ENCODE measurements around the gene FBXO47. TPM values are rescaled to one million over a fixed set of nuclear protein-coding genes. Genes with fewer than 3 reads are reported as not detected.

The FBXO47 gene
- total and polyA plus RNA-seq, 2 of the 4 experiments (the other 2 are of a cell fraction): under 0.01 TPM; not detected in 1

GRCh38 chr17:38899421-38899820, 67.8 kb downstream of the FBXO47 start (continued):
- no peak for TF ChIP-seq RAD21 (IDR thresholded peaks at IDR 0.05; ENCODE audit: low read length)
- TF ChIP-seq MXI1 (IDR thresholded peaks at IDR 0.05; ENCODE audit: borderline replicate concordance, low read depth, low read length): no peak
- no peak for TF ChIP-seq RFX5 (IDR thresholded peaks at IDR 0.05; ENCODE audit: low read depth, low read length)

DNA sequence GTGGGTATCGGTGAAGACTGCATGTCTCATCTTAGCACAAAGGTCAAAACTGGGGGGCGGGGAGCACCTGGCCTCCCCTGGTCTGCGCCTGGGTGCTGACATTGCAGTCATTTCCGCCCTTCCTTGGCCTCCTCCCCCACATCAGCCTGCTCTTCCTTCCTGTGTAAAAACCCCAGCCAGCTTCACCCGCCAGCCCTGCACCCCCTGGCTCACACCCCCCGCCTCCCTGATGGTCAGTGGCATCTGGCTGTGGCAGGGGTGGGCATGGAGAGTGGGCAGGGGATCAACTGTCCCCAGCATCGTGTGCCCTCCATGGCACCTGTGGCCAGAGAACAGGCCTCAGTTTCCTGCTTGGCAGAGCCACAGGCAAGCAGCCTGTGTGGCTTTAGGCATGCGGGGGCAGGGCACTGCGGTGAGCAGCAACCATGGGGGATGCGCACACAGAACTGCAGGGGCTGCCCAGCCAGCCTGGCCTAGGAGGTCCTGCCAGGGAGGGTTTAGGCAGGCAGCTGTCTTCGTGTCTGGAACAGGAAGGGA, 68.3 kb downstream of the FBXO47 start:
- no peak overlapping the region for H2AK5ac ChIP-seq (ENCODE audit: low read depth, low read length)
- H2AK9ac ChIP-seq (replicated peaks; ENCODE audit: low read depth, low read length, poor library complexity): peak overlapping the region; percentile 89
- no peak overlapping the region for H2BK20ac ChIP-seq (ENCODE audit: low read depth, low read length)
- no peak overlapping the region for H3K9ac ChIP-seq (ENCODE audit: low read depth, low read length)
- H4K8ac ChIP-seq (ENCODE audit: low read depth in 2 of 2, low read length in 2 of 2): no peak overlapping the region
- ChIA-PET POLR2A (ENCODE audit: unreplicated experiment) (no interaction called here), CTCF (no interaction called here)
- no peak overlapping the region for H3K4me2 ChIP-seq (ENCODE audit: low read depth, low read length)
- WGBS, 2 experiments (ENCODE audit: extremely low coverage in 2 of 2, insufficient read length in 1 of 2): 96% methylated on average over 8 of the region's 11 CpGs; no CpG with 5 or more reads in 1 of the 2 experiments
- no peak overlapping the region for H3K56ac ChIP-seq (ENCODE audit: extremely low read depth, insufficient read depth, low read length)
- no peaks in the 10 kb centered on the region for H3K9me3 ChIP-seq (ENCODE audit: control insufficient read depth, insufficient read depth, low read length)
- no peak overlapping the region for H2AFZ ChIP-seq (replicated peaks; ENCODE audit: low read length, poor library complexity)
- no peak overlapping the region for H3K23ac ChIP-seq (ENCODE audit: low read depth, low read length)
- H3K27me3 ChIP-seq (ENCODE audit: control insufficient read depth, insufficient read depth, low read length): no peaks in the 10 kb centered on the region
- H2BK120ac ChIP-seq (ENCODE audit: low read depth, low read length): no peak overlapping the region
- H4K20me1 ChIP-seq (ENCODE audit: insufficient read depth, low read length): peaks cover 97% of the 10 kb centered on the region
- no peak overlapping the region for H4K91ac ChIP-seq (ENCODE audit: insufficient read depth, low read depth, low read length)
- no peak for TF ChIP-seq RCOR1 (IDR thresholded peaks at IDR 0.05; ENCODE audit: insufficient replicate concordance, low read length)
- no peak for TF ChIP-seq POLR2A (IDR thresholded peaks at IDR 0.05; ENCODE audit: low read depth, low read length)
- no peak for TF ChIP-seq BHLHE40 (IDR thresholded peaks at IDR 0.05; ENCODE audit: low read depth, low read length)
- TF ChIP-seq RFX5 (IDR thresholded peaks at IDR 0.05; ENCODE audit: low read depth, low read length): no peak
- TF ChIP-seq, protein P1, sequence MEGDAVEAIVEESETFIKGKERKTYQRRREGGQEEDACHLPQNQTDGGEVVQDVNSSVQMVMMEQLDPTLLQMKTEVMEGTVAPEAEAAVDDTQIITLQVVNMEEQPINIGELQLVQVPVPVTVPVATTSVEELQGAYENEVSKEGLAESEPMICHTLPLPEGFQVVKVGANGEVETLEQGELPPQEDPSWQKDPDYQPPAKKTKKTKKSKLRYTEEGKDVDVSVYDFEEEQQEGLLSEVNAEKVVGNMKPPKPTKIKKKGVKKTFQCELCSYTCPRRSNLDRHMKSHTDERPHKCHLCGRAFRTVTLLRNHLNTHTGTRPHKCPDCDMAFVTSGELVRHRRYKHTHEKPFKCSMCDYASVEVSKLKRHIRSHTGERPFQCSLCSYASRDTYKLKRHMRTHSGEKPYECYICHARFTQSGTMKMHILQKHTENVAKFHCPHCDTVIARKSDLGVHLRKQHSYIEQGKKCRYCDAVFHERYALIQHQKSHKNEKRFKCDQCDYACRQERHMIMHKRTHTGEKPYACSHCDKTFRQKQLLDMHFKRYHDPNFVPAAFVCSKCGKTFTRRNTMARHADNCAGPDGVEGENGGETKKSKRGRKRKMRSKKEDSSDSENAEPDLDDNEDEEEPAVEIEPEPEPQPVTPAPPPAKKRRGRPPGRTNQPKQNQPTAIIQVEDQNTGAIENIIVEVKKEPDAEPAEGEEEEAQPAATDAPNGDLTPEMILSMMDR (conservative IDR thresholded peaks at IDR 0.05; ENCODE audit: low read depth, low read length): no peak
- TF ChIP-seq USF2 (IDR thresholded peaks at IDR 0.05; ENCODE audit: low read depth, low read length): no peak
- TF ChIP-seq, protein P2, sequence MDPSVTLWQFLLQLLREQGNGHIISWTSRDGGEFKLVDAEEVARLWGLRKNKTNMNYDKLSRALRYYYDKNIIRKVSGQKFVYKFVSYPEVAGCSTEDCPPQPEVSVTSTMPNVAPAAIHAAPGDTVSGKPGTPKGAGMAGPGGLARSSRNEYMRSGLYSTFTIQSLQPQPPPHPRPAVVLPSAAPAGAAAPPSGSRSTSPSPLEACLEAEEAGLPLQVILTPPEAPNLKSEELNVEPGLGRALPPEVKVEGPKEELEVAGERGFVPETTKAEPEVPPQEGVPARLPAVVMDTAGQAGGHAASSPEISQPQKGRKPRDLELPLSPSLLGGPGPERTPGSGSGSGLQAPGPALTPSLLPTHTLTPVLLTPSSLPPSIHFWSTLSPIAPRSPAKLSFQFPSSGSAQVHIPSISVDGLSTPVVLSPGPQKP (IDR thresholded peaks at IDR 0.05; ENCODE audit: borderline replicate concordance, low read depth, low read length): no peak
- no peak for TF ChIP-seq FOS (IDR thresholded peaks at IDR 0.05; ENCODE audit: low read depth, low read length)
- TF ChIP-seq CEBPB (IDR thresholded peaks at IDR 0.05; ENCODE audit: low read depth, low read length): no peak
- H3K4ac ChIP-seq (ENCODE audit: low read depth, low read length): no peak overlapping the region; the same call in 1 of the 2 replicates
- H3K18ac ChIP-seq (ENCODE audit: low read depth, low read length): no peak overlapping the region
- in situ Hi-C loops (cut with MboI; ENCODE audit: low sequenced_read_pairs) (no loop called here), dilution Hi-C loops (cut with HindIII; ENCODE audit: low sequenced_read_pairs, unreplicated experiment) (no loop called here), intact Hi-C loops (cut with micrococcal nuclease) (no loop called here)
- H4K5ac ChIP-seq (ENCODE audit: low read depth, low read length): no peak overlapping the region
- no peak overlapping the region for H3K14ac ChIP-seq (replicated peaks; ENCODE audit: low read depth, low read length)
- ATAC-seq (ENCODE audit: low read depth): no peak
- no peak overlapping the region for H2BK15ac ChIP-seq (ENCODE audit: low read depth, low read length)
- no TSS peak for BruUV-seq (replicated peaks)
- H3K79me1 ChIP-seq (ENCODE audit: low read depth in 1 of 2, low read length in 2 of 2): peaks cover 46 to 92% of the 10 kb centered on the region in 2 experiments
- peaks cover 24% of the 10 kb centered on the region for H3K9me1 ChIP-seq (ENCODE audit: insufficient read depth, low read length)
- peak overlapping the region; percentile 37 for H2BK5ac ChIP-seq (ENCODE audit: low read depth, low read length, poor library complexity, severe bottlenecking)
- H3K4me1 ChIP-seq (ENCODE audit: control insufficient read depth, insufficient read depth, low read length): peaks cover 29% of the 10 kb centered on the region
- H3K4me3 ChIP-seq (ENCODE audit: insufficient read depth, low read depth, low read length): no peak overlapping the region
- DNase-seq: no peak
- peaks cover 68% of the 10 kb centered on the region for H3K36me3 ChIP-seq (ENCODE audit: control insufficient read depth, insufficient read depth, low read length)
- H3K27ac ChIP-seq (ENCODE audit: insufficient read depth, low read length): no peak overlapping the region; the same call in 1 of the 2 replicates
